Measurements from ENCODE around the gene DMTF1. TPM values are rescaled to one million over a fixed set of nuclear protein-coding genes. Genes with fewer than 3 reads are reported as not detected.
"Not testable (repeated sequence)": the region's sequence is repeated elsewhere in the genome, so short reads cannot be mapped to it uniquely, and the experiment has no call there.

The DMTF1 gene
- total RNA-seq, 2 donors from 2014 or later: 90.0 to 103 TPM

DNA sequence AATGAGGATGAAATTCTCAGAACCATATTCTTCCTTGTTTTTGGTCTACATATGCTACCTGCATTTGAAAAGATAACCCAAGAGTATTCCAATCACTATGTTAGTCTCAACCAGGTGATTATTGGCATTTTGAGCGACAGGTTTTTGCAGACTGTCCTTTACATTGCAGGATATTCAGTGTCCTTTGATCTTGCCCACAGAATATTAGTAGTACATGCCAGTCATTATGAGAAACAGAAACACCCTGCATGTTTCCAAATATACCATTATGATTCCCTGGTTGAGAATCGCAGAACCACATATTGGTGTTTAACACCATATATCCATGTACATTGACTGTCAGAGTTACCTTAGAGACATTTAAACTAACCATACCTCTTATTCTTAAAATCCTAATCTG lies 36.7 kb downstream of the DMTF1 start:
- no peak for DNase-seq
- Mint-ChIP-seq H3K36me3 (ENCODE audit: insufficient read depth in 2 of 2) (peaks cover 12 to 48% of the 10 kb centered on the region in 2 donors), H3K27ac (peak overlapping the region; percentile 46), H3K9me3 (no peaks in the 10 kb centered on the region), H3K4me1 (ENCODE audit: low read depth) (peaks cover 6% of the 10 kb centered on the region), H3K27me3 (ENCODE audit: low read depth) (no peaks in the 10 kb centered on the region), H3K4me3 (no peak overlapping the region)
- no peak for ATAC-seq (replicated peaks in 1 of 2)

DNA sequence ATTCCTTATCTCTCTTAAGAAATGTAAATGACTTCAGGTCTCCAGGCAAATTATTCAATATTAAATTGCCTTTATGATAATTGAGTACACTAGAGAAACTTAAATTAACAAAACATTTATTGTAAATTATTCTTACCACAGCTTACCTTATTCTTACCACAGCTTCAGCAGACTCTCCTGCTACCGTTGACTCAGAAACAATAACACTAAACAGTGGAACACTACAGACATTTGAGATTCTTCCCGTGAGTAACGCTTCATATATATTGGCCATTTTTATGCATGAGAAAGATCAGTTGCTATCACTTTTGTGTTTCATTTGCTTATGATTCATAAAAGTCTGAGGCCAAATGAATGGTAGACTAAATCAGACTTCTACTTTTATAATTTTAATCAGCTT lies 38.5 kb downstream of the DMTF1 start:
- H3K27ac Mint-ChIP-seq: peak overlapping the region; percentile 85
- peak in 1 of 2 donors; percentile 57 for ATAC-seq (replicated peaks in 1 of 2)
- no peak overlapping the region for H3K4me3 Mint-ChIP-seq
- H3K36me3 Mint-ChIP-seq (ENCODE audit: insufficient read depth in 2 of 2): peaks cover 9 to 45% of the 10 kb centered on the region in 2 donors
- H3K27me3 Mint-ChIP-seq (ENCODE audit: low read depth): no peaks in the 10 kb centered on the region
- DNase-seq: no peak
- H3K4me1 Mint-ChIP-seq (ENCODE audit: low read depth): peaks cover 6% of the 10 kb centered on the region
- H3K9me3 Mint-ChIP-seq: no peaks in the 10 kb centered on the region

- ATAC-seq (replicated peaks in 1 of 2) (peak in 1 of 2 donors; percentile 43), DNase-seq (no peak)
- Mint-ChIP-seq H3K4me3 (no peak overlapping the region), H3K27ac (peak overlapping the region; percentile 66), H3K27me3 (ENCODE audit: low read depth) (no peaks in the 10 kb centered on the region), H3K9me3 (no peaks in the 10 kb centered on the region), H3K36me3 (ENCODE audit: insufficient read depth in 2 of 2) (peaks cover 13 to 44% of the 10 kb centered on the region in 2 donors), H3K4me1 (ENCODE audit: low read depth) (peaks cover 6% of the 10 kb centered on the region)
Measured at GRCh38 chr7:87192784-87193487, 40.7 kb downstream of the DMTF1 start.

- no peak for DNase-seq
- Mint-ChIP-seq H3K4me1 (ENCODE audit: low read depth) (peaks cover 10% of the 10 kb centered on the region), H3K36me3 (ENCODE audit: insufficient read depth in 2 of 2) (peaks cover 9 to 41% of the 10 kb centered on the region in 2 donors), H3K4me3 (no peak overlapping the region), H3K27me3 (ENCODE audit: low read depth) (no peaks in the 10 kb centered on the region), H3K27ac (peak overlapping the region; percentile 66), H3K9me3 (peaks cover 0 to under 1% of the 10 kb centered on the region in 2 donors)
- no peak for ATAC-seq (replicated peaks in 1 of 2)
Measured at GRCh38 chr7:87193912-87194311, 41.7 kb downstream of the DMTF1 start.

DNA sequence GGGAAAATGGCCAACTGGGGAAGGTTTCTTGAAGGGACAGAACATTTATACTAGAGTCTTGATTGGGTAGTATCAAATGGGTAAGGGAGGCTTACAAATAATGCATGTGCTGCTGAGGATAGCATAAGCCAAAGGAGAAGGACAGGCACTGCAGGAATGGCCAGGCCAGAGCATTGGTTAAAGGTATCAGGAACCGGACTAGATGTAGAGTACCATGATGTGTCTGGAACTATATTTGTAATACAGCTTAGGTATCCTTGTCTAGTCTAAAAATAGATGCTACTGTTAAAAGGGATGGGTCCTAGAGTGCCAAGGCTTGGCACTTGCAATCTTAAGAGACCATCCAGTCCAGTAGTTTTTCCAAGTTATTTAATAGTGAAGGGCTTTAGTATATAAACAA lies 47.0 kb downstream of the DMTF1 start:
- ATAC-seq (replicated peaks in 1 of 2) (peak in 1 of 2 donors; percentile 25), DNase-seq (no peak)
- peaks cover 40% of the 10 kb centered on the region for H3K4me1 Mint-ChIP-seq (ENCODE audit: low read depth)
- peaks cover 30 to 69% of the 10 kb centered on the region in 2 donors for H3K36me3 Mint-ChIP-seq (ENCODE audit: insufficient read depth in 2 of 2)
- H3K27me3 Mint-ChIP-seq (ENCODE audit: low read depth): no peaks in the 10 kb centered on the region
- H3K27ac Mint-ChIP-seq: peak overlapping the region; percentile 70
- H3K4me3 Mint-ChIP-seq: no peak overlapping the region
- H3K9me3 Mint-ChIP-seq: peaks cover 11 to 14% of the 10 kb centered on the region in 2 donors

GRCh38 chr7:87199700-87200450 lies 47.6 kb downstream of the DMTF1 start:
- DNase-seq (no peak), ATAC-seq (replicated peaks in 1 of 2) (peak; percentile 15 to 35)
- H3K9me3 Mint-ChIP-seq: peaks cover 11 to 15% of the 10 kb centered on the region in 2 donors
- peak overlapping the region; percentile 70 for H3K27ac Mint-ChIP-seq
- peaks cover 40% of the 10 kb centered on the region for H3K4me1 Mint-ChIP-seq (ENCODE audit: low read depth)
- peak overlapping the region in 1 of 2 donors; percentile 17 for H3K4me3 Mint-ChIP-seq
- peaks cover 33 to 72% of the 10 kb centered on the region in 2 donors for H3K36me3 Mint-ChIP-seq (ENCODE audit: insufficient read depth in 2 of 2)
- H3K27me3 Mint-ChIP-seq (ENCODE audit: low read depth): no peaks in the 10 kb centered on the region

- ATAC-seq (replicated peaks in 1 of 2) (no peak), DNase-seq (no peak)
- no peaks in the 10 kb centered on the region for H3K27me3 Mint-ChIP-seq (ENCODE audit: low read depth)
- peak overlapping the region; percentile 67 for H3K27ac Mint-ChIP-seq
- peaks cover 15 to 26% of the 10 kb centered on the region in 2 donors for H3K9me3 Mint-ChIP-seq
- H3K4me1 Mint-ChIP-seq (ENCODE audit: low read depth): peaks cover 51% of the 10 kb centered on the region
- H3K36me3 Mint-ChIP-seq (ENCODE audit: insufficient read depth in 2 of 2): peaks cover 41 to 77% of the 10 kb centered on the region in 2 donors
- H3K4me3 Mint-ChIP-seq: no peak overlapping the region
Measured at GRCh38 chr7:87202208-87202607, 50.0 kb downstream of the DMTF1 start.

GRCh38 chr7:87202705-87203104 lies 50.5 kb downstream of the DMTF1 start:
- peaks cover 15 to 26% of the 10 kb centered on the region in 2 donors for H3K9me3 Mint-ChIP-seq
- DNase-seq (no peak), ATAC-seq (replicated peaks in 1 of 2) (no peak)
- H3K27ac Mint-ChIP-seq: peak overlapping the region; percentile 55
- peaks cover 52% of the 10 kb centered on the region for H3K4me1 Mint-ChIP-seq (ENCODE audit: low read depth)
- no peaks in the 10 kb centered on the region for H3K27me3 Mint-ChIP-seq (ENCODE audit: low read depth)
- peaks cover 40 to 76% of the 10 kb centered on the region in 2 donors for H3K36me3 Mint-ChIP-seq (ENCODE audit: insufficient read depth in 2 of 2)
- no peak overlapping the region for H3K4me3 Mint-ChIP-seq

DNA sequence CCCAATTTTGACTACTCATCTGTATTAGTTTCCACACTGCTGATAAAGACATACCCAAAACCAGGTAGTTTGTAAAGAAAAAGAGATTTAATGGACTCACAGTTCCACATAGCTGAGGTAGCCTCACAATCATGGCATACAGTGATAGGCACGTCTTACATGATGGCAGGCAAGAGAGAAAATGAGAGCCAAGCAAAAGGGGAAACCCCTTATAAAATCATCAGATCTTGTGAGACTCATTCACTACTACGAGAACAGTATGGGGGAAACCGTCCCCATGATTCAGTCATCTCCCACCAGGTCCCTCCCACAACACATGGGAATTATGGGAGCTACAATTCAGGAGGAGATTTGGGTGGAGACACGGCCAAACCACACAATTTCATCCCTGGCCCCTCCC lies 51.7 kb downstream of the DMTF1 start:
- H3K27me3 Mint-ChIP-seq (ENCODE audit: low read depth); ATAC-seq (replicated peaks in 1 of 2); H3K27ac Mint-ChIP-seq; DNase-seq; H3K4me3 Mint-ChIP-seq: not testable (repeated sequence)
- Mint-ChIP-seq H3K36me3 (ENCODE audit: insufficient read depth in 2 of 2) (peaks cover 44 to 83% of the 10 kb centered on the region in 2 donors), H3K9me3 (peaks cover 18 to 29% of the 10 kb centered on the region in 2 donors), H3K4me1 (ENCODE audit: low read depth) (peaks cover 60% of the 10 kb centered on the region)

DNA sequence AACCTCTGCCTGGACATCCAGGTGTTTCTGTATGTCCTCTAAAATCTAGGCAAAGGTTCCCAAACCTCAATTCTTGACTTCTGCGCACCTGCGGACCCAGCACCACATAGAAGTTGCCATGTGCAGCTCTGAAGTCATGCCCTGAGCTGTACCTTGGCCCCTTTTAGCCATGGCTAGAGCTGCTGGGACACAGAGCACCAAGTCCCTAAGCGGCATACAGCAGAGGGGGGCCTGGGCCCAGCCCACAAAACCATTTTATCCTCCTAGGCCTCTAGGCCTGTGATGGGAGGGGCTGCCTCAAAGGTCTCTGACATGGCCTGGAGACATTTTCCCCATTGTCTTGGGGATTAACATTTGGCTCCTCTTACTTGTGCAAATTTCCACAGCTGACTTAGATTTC lies 52.7 kb downstream of the DMTF1 start:
- no peak for ATAC-seq (replicated peaks in 1 of 2)
- H3K4me3 Mint-ChIP-seq: no peak overlapping the region
- peaks cover 60% of the 10 kb centered on the region for H3K4me1 Mint-ChIP-seq (ENCODE audit: low read depth)
- H3K9me3 Mint-ChIP-seq: peaks cover 17 to 26% of the 10 kb centered on the region in 2 donors
- H3K36me3 Mint-ChIP-seq (ENCODE audit: insufficient read depth in 2 of 2): peaks cover 44 to 80% of the 10 kb centered on the region in 2 donors
- no peak for DNase-seq
- no peaks in the 10 kb centered on the region for H3K27me3 Mint-ChIP-seq (ENCODE audit: low read depth)
- no peak overlapping the region for H3K27ac Mint-ChIP-seq

DNA sequence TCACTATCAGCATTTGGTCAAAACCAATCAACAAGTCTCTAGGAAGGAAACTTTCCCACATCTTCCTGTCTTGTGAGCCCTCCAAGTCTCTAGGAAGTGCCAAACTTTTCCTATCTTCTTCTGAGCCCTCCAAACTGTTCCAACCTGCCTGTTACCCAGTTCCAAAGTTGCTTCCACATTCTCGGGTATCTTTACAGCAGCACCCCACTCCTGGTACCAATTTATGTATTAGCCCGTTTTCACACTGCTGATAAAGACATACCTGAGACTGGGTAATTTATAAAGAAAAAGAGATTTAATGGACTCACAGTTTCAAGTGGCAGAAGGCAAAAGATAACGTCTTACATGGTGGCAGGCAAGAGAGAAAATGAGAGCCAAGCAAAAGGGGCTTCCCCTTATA lies 53.4 kb downstream of the DMTF1 start:
- Mint-ChIP-seq H3K9me3 (peaks cover 17 to 26% of the 10 kb centered on the region in 2 donors), H3K4me1 (ENCODE audit: low read depth) (peaks cover 61% of the 10 kb centered on the region)

GRCh38 chr7:87206361-87206760 lies 54.1 kb downstream of the DMTF1 start:
- Mint-ChIP-seq H3K9me3 (peaks cover 17 to 26% of the 10 kb centered on the region in 2 donors), H3K4me1 (ENCODE audit: low read depth) (peaks cover 60% of the 10 kb centered on the region), H3K27ac (no peak overlapping the region), H3K27me3 (ENCODE audit: low read depth) (no peaks in the 10 kb centered on the region), H3K4me3 (no peak overlapping the region), H3K36me3 (ENCODE audit: insufficient read depth in 2 of 2) (peaks cover 42 to 74% of the 10 kb centered on the region in 2 donors)
- no peak for DNase-seq
- ATAC-seq (replicated peaks in 1 of 2): peak in 1 of 2 donors; percentile 15

More for the DNA sequence above, 53.4 kb downstream of the DMTF1 start:
- not testable (repeated sequence) for ATAC-seq (replicated peaks in 1 of 2); H3K4me3 Mint-ChIP-seq; DNase-seq; H3K27me3 Mint-ChIP-seq (ENCODE audit: low read depth)
- Mint-ChIP-seq H3K36me3 (ENCODE audit: insufficient read depth in 2 of 2) (peaks cover 42 to 75% of the 10 kb centered on the region in 2 donors), H3K27ac (peak overlapping the region; percentile 58)

- Mint-ChIP-seq H3K36me3 (ENCODE audit: insufficient read depth in 2 of 2) (peaks cover 29 to 45% of the 10 kb centered on the region in 2 donors), H3K27me3 (ENCODE audit: low read depth) (no peaks in the 10 kb centered on the region), H3K4me3 (peak overlapping the region in 1 of 2 donors; percentile 1), H3K27ac (peak overlapping the region; percentile 13), H3K4me1 (ENCODE audit: low read depth) (peaks cover 78% of the 10 kb centered on the region), H3K9me3 (peaks cover 9 to 13% of the 10 kb centered on the region in 2 donors)
- ATAC-seq (replicated peaks in 1 of 2) (no peak), DNase-seq (no peak)
Measured at GRCh38 chr7:87209295-87209924, 57.2 kb downstream of the DMTF1 start.
